H1 (cell line): ENCODE data around the gene PHOSPHO2. TPM values are rescaled to one million over a fixed set of nuclear protein-coding genes. Genes with fewer than 3 reads are reported as not detected.

Experiments
- CTCF ChIA-PET: fragments of 300-600 bp; sonication (Branson Sonifier 250); formaldehyde crosslinking; loops from one replicate; lab custom pipeline; 2021; ENCODE audit not compliant: partially characterized antibody; lab: Charles Lee
- POLR2A ChIA-PET: fragments of 300-600 bp; sonication (Branson Sonifier 250); formaldehyde crosslinking; loops from one replicate; lab custom pipeline; 2021; ENCODE audit warnings: inconsistent platforms; ENCODE audit not compliant: partially characterized antibody; lab: Charles Lee
- DNase-seq, 2 experiments: peaks; one replicate each; pipeline versions ENCODE4 v3.0.0 to v3.0.0-alpha.2; 2010 to 2022; ENCODE audit warnings: low spot score in 2 of 2, low read depth in 1 of 2, mixed read lengths in 1 of 2
- FAIRE-seq: peaks from 2 replicates; lab custom pipeline; 2011; peaks lifted over from hg19 to GRCh38; lab: Jason Lieb, UNC
- H2AFZ ChIP-seq: 2 replicates; pipeline ENCODE4 v1.8.1; 2012; ENCODE audit warnings: low read length, inconsistent platforms
- H2AK5ac ChIP-seq: 2 replicates; pipeline ENCODE4 v1.6.1; 2013; ENCODE audit warnings: low read depth, low read length
- H2BK120ac ChIP-seq: replicated peaks from 2 replicates; pipeline ENCODE3; 2013; ENCODE audit warnings: low read depth, low read length, inconsistent platforms
- H2BK12ac ChIP-seq: 2 replicates; pipeline ENCODE4 v1.6.1; 2013; ENCODE audit warnings: low read depth, low read length
- H2BK15ac ChIP-seq: 2 replicates; pipeline ENCODE4 v1.6.1; 2013; ENCODE audit warnings: low read length
- H2BK20ac ChIP-seq: 2 replicates; pipeline ENCODE4 v1.6.1; 2013; ENCODE audit warnings: low read length
- H2BK5ac ChIP-seq: 2 replicates; pipeline ENCODE4 v1.6.1; 2013; ENCODE audit warnings: low read depth, low read length
- H3K14ac ChIP-seq: 2 replicates; pipeline ENCODE4 v1.6.1; 2013; ENCODE audit warnings: inconsistent platforms; ENCODE audit not compliant: insufficient read length
- H3K18ac ChIP-seq: 2 replicates; pipeline ENCODE4 v1.6.1; 2013; ENCODE audit warnings: low read length; ENCODE audit errors: extremely low read depth
- H3K23ac ChIP-seq: 2 replicates; pipeline ENCODE4 v1.6.1; 2013; ENCODE audit warnings: inconsistent platforms; ENCODE audit not compliant: insufficient read length
- H3K23me2 ChIP-seq: 2 replicates; pipeline ENCODE4 v1.6.1; 2013; ENCODE audit warnings: low read depth, low read length
- H3K27ac ChIP-seq: 2 replicates; pipeline ENCODE4 v1.6.1; 2011; ENCODE audit warnings: low read depth, low read length, inconsistent platforms
- H3K27me3 ChIP-seq, 4 experiments: replicated peaks in 1 of 4; 1 replicate in 1 of 4; 2 replicates in 3 of 4; pipeline versions ENCODE4 v1.6.1 to v1.8.1; 2011 to 2013; ENCODE audit warnings: low read length in 3 of 4, mild to moderate bottlenecking in 3 of 4, inconsistent platforms in 2 of 4, mixed read lengths in 2 of 4, moderate library complexity in 1 of 4; ENCODE audit not compliant: control insufficient read depth in 3 of 4, insufficient read depth in 3 of 4; ENCODE audit errors: extremely low read depth in 1 of 4
- H3K36me3 ChIP-seq, 4 experiments: 2 replicates each; pipeline versions ENCODE4 v1.6.1 to v1.8.1; 2011 to 2013; ENCODE audit warnings: mild to moderate bottlenecking in 4 of 4, low read length in 3 of 4, moderate library complexity in 2 of 4, control low read depth in 1 of 4, inconsistent platforms in 1 of 4; ENCODE audit not compliant: insufficient read depth in 4 of 4, control insufficient read depth in 2 of 4
- H3K4ac ChIP-seq: replicated peaks from 2 replicates; pipeline ENCODE3; 2013; ENCODE audit warnings: low read length, low read depth, mixed read lengths, inconsistent platforms; ENCODE audit not compliant: insufficient read length
- H3K4me1 ChIP-seq, 4 experiments: replicated peaks in 1 of 4; 1 replicate in 1 of 4; 2 replicates in 3 of 4; pipeline versions ENCODE4 v1.6.1 to v1.8.1; 2011 to 2013; ENCODE audit warnings: low read length in 3 of 4, inconsistent platforms in 2 of 4, mixed read lengths in 1 of 4; ENCODE audit not compliant: insufficient read depth in 4 of 4, control insufficient read depth in 3 of 4
- H3K4me2 ChIP-seq, 2 experiments: 2 replicates each; pipeline versions ENCODE4 v1.6.1 to v1.8.1; 2011 to 2013; ENCODE audit warnings: low read depth in 2 of 2, low read length in 2 of 2, control low read depth in 1 of 2, inconsistent platforms in 1 of 2, mild to moderate bottlenecking in 1 of 2; ENCODE audit not compliant: insufficient read depth in 1 of 2
- H3K4me3 ChIP-seq, 4 experiments: fragments of 200-600, 300-600 bp in 1 of 4; sonication (generic), shearing (Covaris generic), sonication (Bioruptor Twin) in 1 of 4; 2 replicates each; pipeline versions ENCODE4 v1.5.1 to v1.8.1; 2011 to 2016; ENCODE audit warnings: low read length in 4 of 4, low read depth in 3 of 4, control low read depth in 2 of 4, inconsistent platforms in 2 of 4, mild to moderate bottlenecking in 2 of 4, mixed read lengths in 1 of 4, moderate library complexity in 1 of 4; ENCODE audit not compliant: insufficient read depth in 2 of 4; ENCODE audit errors: extremely low read depth in 1 of 4
- H3K56ac ChIP-seq: replicated peaks from 2 replicates; pipeline ENCODE3; 2013; ENCODE audit warnings: low read depth, mild to moderate bottlenecking, mixed read lengths, low read length, inconsistent platforms; ENCODE audit not compliant: insufficient read length
- H3K79me1 ChIP-seq: 2 replicates; pipeline ENCODE4 v1.6.1; 2013; ENCODE audit warnings: low read depth, low read length, control low read depth
- H3K79me2 ChIP-seq, 2 experiments: 2 replicates each; pipeline versions ENCODE4 v1.6.1 to v1.8.1; 2012 to 2013; ENCODE audit warnings: low read length in 2 of 2, mild to moderate bottlenecking in 2 of 2, inconsistent platforms in 1 of 2; ENCODE audit not compliant: insufficient read depth in 2 of 2, control insufficient read depth in 1 of 2
- H3K9ac ChIP-seq, 4 experiments: replicated peaks in 1 of 4; 1 replicate in 1 of 4; 2 replicates in 3 of 4; pipeline versions ENCODE4 v1.6.1 to v1.8.1; 2011 to 2013; ENCODE audit warnings: low read depth in 3 of 4, low read length in 3 of 4, control low read depth in 2 of 4, mild to moderate bottlenecking in 2 of 4, moderate library complexity in 2 of 4, inconsistent platforms in 1 of 4; ENCODE audit errors: extremely low read depth in 1 of 4
- H3K9me3 ChIP-seq, 2 experiments: 2 replicates each; pipeline versions ENCODE4 v1.6.1 to v1.8.1; 2012 to 2013; ENCODE audit warnings: mild to moderate bottlenecking in 2 of 2, moderate library complexity in 2 of 2, control low read depth in 1 of 2, inconsistent platforms in 1 of 2, low read depth in 1 of 2, low read length in 1 of 2, mixed read lengths in 1 of 2; ENCODE audit not compliant: insufficient read depth in 2 of 2
- H4K20me1 ChIP-seq, 2 experiments: replicated peaks in 1 of 2; 2 replicates each; pipeline versions ENCODE3 to v1.8.1; 2011 to 2013; ENCODE audit warnings: inconsistent platforms in 2 of 2, low read length in 2 of 2, mild to moderate bottlenecking in 1 of 2; ENCODE audit not compliant: insufficient read depth in 2 of 2, control insufficient read depth in 1 of 2
- H4K5ac ChIP-seq: 2 replicates; pipeline ENCODE4 v1.6.1; 2013; ENCODE audit warnings: low read length, low read depth, mixed read lengths, inconsistent platforms; ENCODE audit not compliant: insufficient read length
- H4K8ac ChIP-seq: 2 replicates; pipeline ENCODE4 v1.8.0; 2013; ENCODE audit warnings: mild to moderate bottlenecking, moderate library complexity, low read length, inconsistent platforms; ENCODE audit not compliant: insufficient read depth; ENCODE audit errors: extremely low read depth
- H4K91ac ChIP-seq: replicated peaks from 2 replicates; pipeline ENCODE3; 2013; ENCODE audit warnings: low read length, mixed read lengths, inconsistent platforms; ENCODE audit not compliant: insufficient read length
- WGBS, 2 experiments: shearing (Covaris generic) in 1 of 2; methylation state at CpG; one replicate each; pipeline versions ENCODE4 v1.1.6 to v1.1.7; 2013 to 2015; ENCODE audit warnings: low lambda C conversion rate in 2 of 2, mixed read lengths in 2 of 2, inconsistent platforms in 1 of 2, low coverage in 1 of 2, missing lambda C conversion rate in 1 of 2; ENCODE audit not compliant: insufficient replicate concordance in 2 of 2, insufficient coverage in 1 of 2, insufficient read length in 1 of 2; ENCODE audit errors: extremely low coverage in 1 of 2, missing lambda C conversion rate in 1 of 2; 5-methylcytosine and 5-hydroxymethylcytosine counted together
- polyA plus RNA-seq, 7 experiments: library from polyadenylated mRNA; depleted of rRNA in 3 of 7; stranded (reverse) in 5 of 7; unstranded in 2 of 7; fragments of >200 nt in 5 of 7; fragments of 200-250 nt in 2 of 7; gene quantifications; 1 replicate in 5 of 7; 2 replicates in 1 of 7; 4 replicates in 1 of 7; pipeline versions ENCODE4 v1.2.1 to v1.2.3, GENCODE V29; 2011 to 2013; ENCODE audit warnings: missing spikeins in 2 of 7, mixed read lengths in 2 of 7
- total RNA-seq: library from RNA; stranded (reverse); fragmentation: NEBNext Ultra II Directional; extraction: Animal tissue kit (Norgen Biotek cat#: 25700); gene quantifications from 2 replicates; pipeline ENCODE4 v1.2.1, GENCODE V29; 2021

The PHOSPHO2 gene
- total and polyA plus RNA-seq, 2 of the 8 experiments (the other 6 are each of a cell fraction or from before 2014, with no cell fraction given): 2.4 to 8.5 TPM

- no peak overlapping the region for H3K9ac ChIP-seq
Observed at GRCh38 chr2:169690958-169691357, 3.3 kb upstream of the PHOSPHO2 start.

More at GRCh38 chr2:169690958-169691357, 3.3 kb upstream of the PHOSPHO2 start:
- WGBS, 2 experiments: 83% methylated on average over 1 of the region's 1 CpG; no CpG with 5 or more reads in 1 of the 2 experiments
- Histone ChIP-seq H3K4me2 (no peak overlapping the region), H3K36me3 (no peaks in the 10 kb centered on the region; a peak in 2 of 8 replicates), H3K14ac (no peak overlapping the region), H4K20me1 (no peaks in the 10 kb centered on the region), H2BK120ac (no peak overlapping the region), H4K5ac (no peak overlapping the region), H2BK20ac (no peak overlapping the region), H3K4me3 (no peak overlapping the region), H3K18ac (no peak overlapping the region), H3K23ac (no peak overlapping the region), H2BK15ac (no peak overlapping the region), H3K23me2 (peaks cover 5% of the 10 kb centered on the region), H3K56ac (no peak overlapping the region), H3K4ac (no peak overlapping the region), H2BK5ac (no peak overlapping the region), H3K9me3 (peaks cover 0 to 2% of the 10 kb centered on the region in 2 experiments; a peak in 1 of 4 replicates), H3K27ac (no peak overlapping the region), H4K91ac (no peak overlapping the region), H3K79me1 (no peaks in the 10 kb centered on the region), H2BK12ac (no peak overlapping the region), H4K8ac (no peak overlapping the region), H2AK5ac (no peak overlapping the region), H2AFZ (no peak overlapping the region), H3K27me3 (no peaks in the 10 kb centered on the region), H3K4me1 (peaks cover 0 to 1% (median 0%) of the 10 kb centered on the region in 4 experiments; a peak in 1 of 7 replicates), H3K79me2 (no peaks in the 10 kb centered on the region)
- ChIA-PET CTCF (no interaction called here), POLR2A (no interaction called here)
- FAIRE-seq (no peak), DNase-seq (no peak)
